Activated T-cell treated with anti-CD3 and anti-CD28 coated beads for 4 hours (primary cell): ENCODE data around the gene UBAC2.

Source experiments
- DNase-seq: peaks from one replicate; pipeline ENCODE4 v3.0.0-alpha.2; 2020

Gene UBAC2

DNA sequence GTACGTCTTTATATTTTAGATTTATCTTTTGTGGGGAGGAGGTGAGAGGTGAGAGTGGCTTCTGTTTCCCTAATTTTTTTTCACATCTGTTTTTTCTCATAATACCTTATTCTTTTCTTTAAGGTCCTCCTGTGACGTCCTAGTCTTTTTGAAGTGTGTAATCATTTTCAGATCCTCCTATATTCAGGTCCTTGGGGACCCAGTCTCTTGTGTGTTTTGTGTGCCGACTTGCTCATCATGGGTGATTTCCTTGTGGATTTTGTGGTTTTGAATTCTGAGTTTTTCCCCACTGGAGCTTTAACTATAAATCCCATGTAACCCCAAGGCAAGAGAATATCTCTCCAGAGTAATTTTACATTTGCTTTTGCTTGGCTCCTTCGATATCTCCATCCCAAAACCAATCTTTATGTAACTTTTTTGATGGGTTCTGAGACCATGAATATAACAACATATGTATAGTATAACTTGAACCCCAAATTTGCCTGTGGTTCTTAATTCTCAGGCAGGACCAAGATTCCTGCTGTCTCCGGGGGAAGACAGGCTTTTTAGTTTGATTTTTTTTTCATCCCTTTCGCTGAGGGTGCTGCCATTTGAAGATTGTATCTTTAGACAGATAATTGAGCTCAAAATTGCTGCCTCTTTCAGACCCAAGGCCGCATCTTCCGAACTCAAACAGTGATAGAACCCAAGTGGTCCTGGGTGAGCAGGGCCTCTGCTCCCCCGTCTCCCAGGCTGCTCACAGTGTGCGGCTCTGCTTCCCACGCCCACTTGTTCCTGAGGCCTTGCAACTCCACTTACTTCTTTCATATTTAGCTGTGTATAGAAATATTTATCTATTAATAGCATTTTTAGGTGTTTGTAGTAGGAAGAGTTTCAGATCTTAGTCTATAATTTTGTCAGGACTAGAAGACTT lies 165.7 kb downstream of the UBAC2 start:
- DNase-seq, result no peak

DNA sequence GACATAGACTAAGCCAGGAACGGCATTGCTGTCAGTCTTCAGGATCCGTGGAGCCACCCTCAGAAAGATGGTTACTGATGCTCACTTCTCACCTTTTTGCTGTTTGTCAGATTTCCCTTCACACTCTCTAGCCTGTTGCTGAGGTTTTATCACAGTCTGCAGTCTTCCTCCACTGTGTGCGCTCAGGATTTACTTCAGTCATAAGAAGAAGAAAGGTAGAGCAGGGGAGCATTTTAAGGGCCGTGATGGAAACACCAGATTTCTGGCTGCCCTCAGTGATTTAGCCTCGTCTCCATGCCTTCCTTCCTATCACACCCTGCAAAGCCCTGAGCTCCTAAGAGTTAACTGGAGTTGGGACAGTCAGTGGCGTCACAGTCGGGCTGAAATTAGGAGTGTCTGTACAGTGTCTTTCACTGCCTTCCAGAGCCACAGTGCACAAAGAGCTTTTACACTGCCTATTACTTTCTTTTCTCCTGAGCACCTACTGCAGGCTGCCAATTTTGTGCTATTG lies 166.5 kb downstream of the UBAC2 start:
- DNase-seq, result no peak

DNA sequence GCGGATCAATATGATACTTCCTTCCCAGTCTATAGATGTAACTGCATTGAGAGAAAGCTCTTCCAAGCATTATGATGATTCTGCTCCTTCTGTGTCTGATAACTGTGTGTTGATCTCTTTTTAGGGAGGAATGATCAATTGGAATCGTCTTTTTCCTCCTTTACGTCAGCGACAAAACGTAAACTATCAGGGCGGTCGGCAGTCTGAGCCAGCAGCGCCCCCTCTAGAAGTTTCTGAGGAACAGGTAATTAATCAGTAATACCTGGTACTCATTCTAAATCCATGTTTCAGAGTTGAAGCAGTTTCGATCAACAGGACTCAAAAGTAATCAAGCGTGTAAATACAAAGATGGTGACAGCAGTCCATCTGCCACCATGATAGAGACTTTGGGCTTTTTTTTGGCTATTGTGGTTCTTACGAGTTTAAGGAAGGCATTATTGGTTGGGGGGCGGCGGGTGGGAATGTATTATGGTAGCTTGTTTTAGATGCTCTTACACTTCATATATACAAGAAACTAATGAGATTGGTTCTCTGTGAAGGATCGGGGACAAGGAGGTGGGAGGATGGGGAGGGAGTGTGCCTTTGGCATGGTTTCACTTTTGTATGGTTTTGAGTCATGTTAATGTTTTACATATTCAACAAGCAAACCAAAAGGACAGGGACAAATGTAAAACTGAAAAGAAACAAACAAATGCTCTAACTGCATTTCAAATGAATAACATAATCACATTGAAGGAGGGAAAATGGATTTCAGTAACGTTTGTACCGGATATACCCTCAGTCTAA lies 167.2 kb downstream of the UBAC2 start:
- DNase-seq, result no peak

DNA sequence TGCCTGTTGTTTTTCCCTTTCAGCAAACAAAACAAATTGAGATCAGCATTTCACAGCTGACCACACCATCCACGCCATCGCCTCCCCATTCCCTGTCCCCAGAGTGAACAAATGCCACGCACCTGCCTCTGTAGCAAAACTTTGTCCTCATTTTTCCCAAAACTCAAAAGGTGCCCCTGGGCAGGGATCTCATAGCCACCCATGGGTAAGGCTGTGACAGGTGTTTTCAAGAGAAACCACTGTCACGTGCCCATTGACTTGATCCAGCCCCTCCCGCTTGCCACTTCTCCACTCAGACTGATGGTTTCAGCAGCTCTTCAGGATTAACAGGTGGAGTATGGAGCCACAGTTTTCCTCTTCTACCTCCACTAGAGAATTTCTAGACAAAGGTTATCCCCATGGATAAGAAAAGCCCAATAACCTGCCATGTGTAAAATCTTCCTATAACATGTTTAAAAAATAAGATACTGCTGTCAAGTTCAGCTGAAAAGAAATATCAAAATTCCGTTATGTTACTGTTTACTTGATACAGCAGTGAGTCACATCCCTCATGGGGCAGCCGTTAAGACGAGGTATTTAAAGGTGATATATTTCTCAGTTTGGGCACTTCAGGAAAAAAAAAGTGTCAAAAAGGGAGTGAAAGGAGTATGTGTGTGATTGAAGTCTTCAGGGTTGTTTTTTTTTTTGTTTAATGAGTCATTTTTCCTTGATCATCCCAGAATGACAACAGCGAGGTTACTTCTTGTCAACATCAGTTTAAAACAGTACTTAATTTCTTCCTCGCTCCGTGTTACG lies 170.0 kb downstream of the UBAC2 start:
- DNase-seq, result no peak

DNA sequence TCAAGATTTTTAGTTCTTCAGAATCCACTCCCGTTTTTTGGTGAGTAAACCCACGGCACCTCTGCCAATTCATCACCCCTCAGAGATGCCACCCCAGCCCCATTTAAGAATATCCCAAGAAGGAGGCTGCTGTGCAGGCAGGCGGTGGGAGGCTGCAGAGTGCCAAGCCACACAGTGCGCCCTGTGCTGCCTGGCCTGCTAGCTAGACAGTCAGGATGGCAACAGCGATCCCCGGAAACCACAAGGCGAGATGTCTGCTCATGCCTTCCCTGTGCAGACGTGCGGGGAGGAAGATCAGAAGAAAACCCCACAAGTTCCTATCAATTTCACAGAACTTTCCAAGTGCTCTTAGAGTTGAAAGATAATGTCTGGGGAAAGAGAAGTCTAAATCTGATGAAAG lies 171.3 kb downstream of the UBAC2 start:
- DNase-seq, result no peak

DNA sequence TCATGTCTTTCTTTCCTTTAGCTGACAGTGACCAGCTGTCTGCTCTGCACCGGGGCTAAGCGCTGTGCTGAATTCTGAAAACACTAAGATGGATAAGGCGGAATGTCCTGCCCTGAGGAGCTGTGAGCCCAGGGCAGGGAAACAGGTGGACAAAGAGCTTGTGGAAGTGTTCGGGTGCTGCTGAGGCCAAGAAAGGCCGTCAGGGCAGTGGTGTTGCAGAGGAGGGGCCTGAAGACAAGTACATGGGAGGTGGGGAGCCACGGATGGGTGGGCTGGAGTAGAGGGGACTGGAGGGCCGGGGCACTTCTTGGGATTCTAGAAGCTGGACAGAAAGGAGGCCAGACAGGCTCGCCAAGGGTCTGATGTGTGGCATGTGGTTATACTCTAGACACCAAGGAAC lies 172.8 kb downstream of the UBAC2 start:
- DNase-seq, result no peak

DNA sequence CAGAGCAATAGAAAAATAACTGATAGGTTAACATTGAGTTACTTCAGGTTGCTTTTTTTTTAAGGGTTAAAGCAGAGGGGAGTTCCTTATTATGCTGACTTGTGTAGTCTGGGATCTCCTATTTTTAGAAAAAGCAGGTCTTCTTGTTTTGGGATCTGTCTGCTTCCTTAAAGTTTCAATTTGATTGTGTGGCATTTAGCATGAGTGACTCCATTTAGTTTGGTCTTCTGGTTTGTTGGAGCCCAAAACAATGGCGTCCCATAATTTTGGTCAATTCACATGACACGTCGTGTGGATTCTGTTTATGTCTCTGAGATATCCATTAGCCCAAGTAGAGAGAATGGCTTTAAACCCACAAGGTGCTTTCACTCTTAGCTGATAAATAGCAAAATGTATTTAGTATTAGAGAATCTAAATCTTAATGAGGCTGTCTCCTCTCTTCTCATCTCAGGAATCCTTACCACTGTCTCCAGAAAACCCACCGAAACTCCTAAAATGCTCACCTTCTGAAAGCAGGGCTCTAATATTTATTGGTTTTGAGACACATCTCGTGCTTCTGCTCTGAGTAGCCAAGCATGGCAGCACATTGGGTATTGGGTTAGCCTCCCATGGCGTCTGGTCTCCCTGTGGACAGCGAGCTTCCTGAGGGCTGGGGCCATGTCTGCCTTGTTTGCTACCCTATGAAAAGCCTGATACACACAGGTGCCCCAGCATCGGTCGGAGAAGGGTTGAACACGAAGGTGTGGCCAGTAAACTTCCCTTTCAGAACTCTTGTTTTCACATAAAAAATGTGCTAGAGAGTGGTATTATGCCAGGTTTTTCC lies 173.7 kb downstream of the UBAC2 start:
- no peak for DNase-seq

DNA sequence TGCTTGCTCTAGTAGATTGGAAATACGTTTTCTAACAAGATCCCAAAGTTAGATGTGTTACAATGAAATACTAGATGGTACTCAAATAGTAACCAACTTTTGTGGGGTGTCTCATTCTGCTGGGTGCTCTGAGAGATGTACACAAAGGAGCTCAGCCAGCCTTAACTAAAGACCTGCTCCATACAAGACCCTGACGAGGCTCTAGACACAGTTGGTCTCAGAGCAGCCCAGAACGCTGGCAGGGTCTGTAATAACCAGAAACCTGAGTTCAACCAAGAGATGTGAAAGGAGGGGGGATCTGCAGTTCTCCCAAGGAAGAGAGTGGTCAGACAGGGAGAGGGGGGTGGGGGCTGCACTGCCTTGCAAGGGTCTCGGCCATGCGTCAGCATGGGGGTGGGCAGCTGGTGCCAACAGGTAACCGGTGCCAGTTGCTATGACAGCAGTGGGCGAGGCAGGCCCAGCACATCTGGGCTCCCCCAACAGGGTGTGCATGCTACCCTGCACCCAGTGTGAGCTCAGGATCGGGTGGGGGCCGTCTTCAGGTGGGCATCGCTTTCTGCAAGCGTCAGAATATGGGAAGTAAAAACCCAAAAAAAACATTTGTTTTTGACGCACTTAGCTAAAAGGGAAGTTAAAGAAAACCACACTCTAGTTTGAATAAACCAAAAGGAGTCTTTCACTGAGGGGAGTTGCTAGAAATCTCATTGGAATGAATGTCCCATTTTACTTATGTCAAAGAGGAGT lies 174.5 kb downstream of the UBAC2 start:
- DNase-seq, result no peak

DNA sequence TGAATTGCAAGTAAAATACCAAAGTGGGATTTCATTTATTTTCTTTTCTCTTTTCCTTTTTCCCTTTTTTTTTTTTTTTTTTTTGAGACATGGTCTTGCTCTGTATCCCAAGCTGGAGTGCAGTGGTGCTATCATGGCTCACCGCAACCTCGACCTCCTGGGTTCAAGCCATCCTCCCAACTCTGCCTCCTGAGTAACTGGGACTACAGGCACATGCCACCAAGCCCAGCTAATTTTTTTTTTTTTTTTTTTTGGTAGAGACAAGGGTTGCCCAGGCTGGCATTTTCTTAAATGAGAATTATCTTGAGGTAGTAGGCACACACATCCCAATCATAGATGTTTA lies 175.1 kb downstream of the UBAC2 start:
- DNase-seq, result no peak

DNA sequence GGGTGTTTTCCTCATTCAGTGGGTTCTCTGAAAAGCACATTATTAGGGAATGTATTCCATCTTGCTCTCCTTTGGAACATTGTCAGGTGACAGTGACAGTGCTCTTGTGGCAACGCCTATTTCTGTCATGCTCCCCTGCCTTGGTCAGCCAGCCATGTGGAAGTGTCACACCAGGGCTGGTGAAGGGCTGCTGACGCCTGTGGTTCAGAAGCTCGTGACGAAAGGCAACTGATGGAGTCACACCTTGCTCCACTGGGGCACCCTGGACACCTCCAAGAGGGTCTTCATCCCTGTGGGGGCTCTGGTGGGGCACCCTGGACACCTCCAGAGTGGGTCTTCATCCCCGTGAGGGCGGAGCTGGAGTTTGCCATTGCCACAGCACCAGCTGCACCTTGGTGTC lies 175.5 kb downstream of the UBAC2 start:
- DNase-seq, result no peak

DNA sequence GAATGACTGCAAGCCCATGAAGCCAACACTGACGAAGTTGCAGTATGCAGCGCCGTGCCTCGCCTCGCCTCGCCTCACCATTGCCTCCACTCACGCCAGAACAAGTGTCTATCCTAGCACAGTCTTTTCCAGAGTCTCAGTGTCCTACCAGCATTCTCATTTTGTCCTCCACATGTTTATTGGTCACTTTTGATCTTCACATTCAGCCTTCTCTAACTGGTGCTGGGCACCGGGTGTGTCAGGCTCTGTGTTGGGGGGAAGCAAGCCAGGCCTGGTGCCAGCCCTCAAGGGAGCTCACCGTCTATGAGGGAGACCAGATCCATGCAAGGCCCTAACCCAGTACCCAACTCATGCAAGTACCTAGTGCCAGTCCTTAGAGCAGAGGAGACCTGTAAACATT lies 176.3 kb downstream of the UBAC2 start:
- DNase-seq, result no peak

DNA sequence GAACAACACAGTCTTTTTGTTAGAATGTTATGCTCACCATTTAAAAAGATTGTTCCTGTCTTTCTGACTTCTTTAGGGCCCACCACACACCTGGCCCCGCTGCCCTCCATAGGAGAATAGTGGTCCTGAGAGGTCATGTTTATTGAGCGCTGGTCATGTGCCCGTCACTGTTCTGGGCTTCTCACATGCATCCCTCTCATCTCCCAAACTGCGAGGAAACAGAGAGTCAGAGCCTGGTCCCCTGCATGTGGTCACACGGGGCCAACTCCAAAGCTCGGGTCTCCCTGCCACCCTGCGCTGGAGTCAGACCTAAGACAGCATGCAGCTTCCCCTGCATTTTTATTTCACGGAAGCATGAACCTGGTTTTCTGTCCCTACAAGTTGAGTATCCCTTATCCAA lies 177.0 kb downstream of the UBAC2 start:
- DNase-seq, result no peak

DNA sequence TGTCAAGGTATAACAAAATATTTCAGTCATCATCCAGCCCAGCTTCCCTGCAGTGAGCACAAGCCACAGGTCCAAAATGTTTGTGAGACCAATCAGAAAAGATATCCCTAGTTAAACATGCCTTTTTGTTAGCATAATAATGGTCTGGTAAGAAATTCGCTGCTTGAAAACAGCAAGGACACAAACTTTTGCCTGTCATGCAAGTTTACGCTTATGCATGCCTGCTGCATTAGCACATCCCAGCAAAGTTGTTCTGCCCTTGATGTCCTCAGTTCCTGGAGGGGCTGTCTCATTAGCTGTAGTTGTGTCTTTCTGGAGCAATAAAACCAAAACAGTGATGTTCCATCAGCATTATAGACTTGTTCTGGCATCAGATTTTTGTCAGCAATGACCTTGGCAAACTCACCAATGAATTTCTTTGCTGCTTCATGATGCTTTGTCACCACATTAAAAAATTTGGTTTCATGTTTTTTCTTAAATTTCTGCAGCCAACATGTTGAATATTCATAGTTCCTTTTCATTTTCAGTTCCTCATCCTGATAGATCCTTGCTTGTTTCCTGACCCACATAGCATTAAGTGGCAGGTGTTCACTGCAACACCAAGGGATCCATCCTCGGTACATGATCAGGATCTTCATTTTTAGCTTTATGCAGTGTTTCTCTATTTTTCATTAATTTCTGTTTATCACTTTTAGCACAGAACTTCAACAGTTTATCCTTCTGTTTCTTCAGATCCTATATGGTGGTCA lies 178.5 kb downstream of the UBAC2 start:
- DNase-seq, result no peak

DNA sequence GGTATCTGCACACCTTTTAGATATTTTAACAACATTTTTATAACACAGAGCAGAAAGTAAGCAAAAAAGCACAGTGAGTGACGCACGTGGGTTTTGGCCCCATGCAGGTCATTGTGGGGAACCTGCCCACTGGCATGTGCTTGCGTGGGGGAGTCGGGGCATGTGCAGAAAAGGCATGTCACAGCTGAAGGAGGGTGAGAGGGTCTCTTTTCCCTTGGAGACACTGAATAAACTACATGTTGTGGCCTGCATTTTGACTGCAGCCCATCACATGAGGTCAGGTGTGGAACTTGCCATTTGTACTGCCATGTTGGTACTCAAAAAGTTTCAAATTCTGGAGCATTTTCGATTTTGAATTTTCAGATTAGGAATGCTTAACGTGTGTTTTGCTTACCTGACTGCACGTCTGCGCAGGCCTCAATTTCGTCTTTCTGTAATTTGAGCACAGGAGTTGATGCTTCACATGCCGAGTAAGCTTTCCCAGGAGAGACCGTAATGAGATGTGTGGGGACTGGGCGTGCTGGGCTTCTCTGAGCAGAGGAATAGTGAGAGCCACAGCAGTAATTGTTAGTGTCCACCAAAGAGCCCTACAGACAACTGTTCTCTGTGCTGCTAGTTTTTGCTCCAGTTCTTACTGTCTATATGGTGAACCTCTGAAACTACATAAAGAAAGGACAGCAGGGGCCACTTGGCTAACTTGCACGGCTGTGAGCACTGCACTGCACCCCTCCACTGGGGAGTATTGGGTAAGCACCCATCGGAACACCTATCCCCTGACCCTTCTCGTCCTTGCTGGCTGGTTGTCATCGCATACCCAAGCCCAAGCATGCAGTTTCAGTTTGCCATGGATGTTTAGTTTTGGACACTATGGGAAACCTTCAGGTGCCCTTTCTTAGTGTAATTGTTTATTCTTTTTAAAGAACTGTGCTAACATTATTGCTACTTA lies 179.5 kb downstream of the UBAC2 start:
- DNase-seq, result no peak

DNA sequence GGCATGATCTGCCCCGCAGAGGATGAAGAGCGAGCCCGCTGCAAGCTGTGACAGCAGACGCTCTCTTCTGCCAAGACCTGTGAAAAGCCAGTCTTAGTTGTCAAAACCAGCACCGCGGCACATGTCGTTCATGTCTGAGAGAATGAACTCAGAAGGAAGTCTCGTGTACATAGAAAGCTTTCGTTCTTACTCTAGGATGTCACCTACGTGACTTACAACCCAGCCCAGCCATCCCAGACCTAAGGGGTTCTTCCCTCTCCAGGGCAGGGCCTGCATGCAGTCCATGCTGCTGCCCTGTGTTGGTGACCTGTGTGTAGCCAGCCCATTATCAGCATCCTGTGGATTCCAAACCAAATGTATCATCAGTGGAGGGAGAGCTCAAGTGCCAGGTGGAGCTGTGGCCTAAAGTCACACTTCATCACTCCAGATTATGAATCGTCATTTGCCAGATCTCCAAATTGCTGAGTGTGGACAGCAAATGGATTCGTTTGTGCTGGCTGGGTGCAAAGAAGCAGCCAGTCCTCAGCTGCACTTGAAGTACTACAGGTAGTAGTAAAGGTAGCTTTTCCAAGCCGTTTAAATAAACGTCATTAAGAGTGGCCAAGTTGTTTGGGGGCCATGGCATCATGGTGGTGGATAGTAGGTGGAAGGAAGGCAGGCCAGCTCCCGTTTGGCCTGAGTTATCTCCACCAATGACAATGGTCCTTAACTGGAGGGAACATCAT lies 180.4 kb downstream of the UBAC2 start:
- no peak for DNase-seq

DNA sequence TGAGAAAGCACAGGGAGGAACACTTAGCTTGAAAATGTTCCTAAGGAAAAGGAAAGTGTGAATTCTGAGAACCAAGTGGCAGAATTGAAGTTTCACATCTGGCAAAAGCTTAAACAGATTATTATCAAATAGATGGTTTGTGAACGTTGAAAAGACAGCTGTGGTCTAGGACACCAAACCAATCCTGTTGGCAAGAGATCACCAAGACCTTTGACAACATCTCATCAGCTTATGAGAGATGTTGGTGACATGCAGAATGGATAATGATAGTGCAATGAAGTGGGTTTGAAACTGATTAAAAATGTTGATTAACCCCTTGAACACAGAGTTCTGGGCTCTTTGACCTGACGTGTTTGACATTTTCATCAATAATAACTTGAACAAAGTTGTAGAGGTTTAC lies 181.1 kb downstream of the UBAC2 start:
- DNase-seq, result no peak

DNA sequence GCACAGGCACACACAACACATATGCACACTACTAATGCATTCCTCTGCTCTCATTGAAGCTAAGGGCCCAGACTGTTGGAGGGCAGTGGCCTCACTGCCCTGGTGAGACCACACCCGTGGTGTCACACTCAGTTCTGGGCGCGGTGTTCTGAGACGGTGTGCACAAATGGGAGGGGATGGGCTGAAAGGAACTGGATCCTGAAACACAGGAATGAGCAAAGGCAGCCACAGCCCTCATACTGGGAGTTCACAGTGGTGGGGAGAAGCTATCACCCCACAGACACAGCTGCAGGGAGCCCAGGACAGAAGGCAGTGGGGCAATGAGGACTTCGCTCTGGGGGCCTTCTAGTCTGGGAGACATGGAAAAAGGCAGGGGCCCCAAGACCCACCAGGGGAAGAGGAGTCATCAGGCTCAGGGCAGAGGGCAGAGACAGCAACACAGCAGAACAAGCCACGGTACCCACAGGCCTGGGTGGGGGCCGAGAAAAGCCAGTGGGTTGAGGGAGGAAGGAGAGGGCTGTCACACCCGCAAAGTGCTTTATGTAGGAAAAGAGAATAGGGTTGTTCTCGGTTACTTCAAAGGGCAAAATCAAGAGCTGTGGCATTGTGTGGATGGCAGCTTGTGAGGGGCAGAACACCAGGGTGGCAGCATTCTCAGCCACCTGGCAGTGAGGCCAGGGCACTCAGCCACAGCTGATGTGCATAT lies 181.9 kb downstream of the UBAC2 start:
- no peak for DNase-seq

DNA sequence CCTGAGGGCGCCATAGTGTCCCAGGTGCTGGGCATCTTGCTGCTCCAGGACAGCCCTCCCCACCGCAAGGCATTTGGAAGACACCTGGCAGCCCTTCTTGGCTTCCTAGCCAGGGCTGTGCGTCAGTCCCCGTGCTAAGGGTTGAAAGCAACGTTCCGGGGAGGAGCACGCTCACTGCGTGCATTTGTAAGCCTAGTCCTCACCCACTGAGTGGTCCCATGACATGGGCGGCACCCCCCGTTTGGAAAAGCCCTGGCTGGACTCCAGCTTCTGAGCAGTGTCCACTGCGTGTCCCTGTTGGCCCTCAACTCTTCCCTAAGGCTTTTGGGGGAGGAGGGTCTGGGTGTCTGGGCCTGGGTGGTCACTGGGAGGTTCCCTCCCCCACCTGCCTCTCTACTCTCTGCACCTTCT lies 182.9 kb downstream of the UBAC2 start:
- no peak for DNase-seq
